SK-N-SH treated with all-trans-retinoic acid at 6 μM for 48 hours (cell line): ENCODE results near the gene LYPLA2.

ENCODE experiments used
- CSDC2 ChIP-seq: fragments of 250-450 bp; sonication (Bioruptor Pico); IDR thresholded peaks from 2 replicates; pipeline ENCODE4 v1.5.0; 2020; ENCODE audit warnings: mild to moderate bottlenecking, moderate library complexity
- CSRNP3 ChIP-seq: fragments of 250-450 bp; sonication (Bioruptor Pico); IDR thresholded peaks from 2 replicates; pipeline ENCODE4 v1.5.1; 2021; ENCODE audit warnings: mild to moderate bottlenecking, moderate library complexity

- TF ChIP-seq CSRNP3 = no peak
- no peak for TF ChIP-seq CSDC2
These were observed 10.4 kb downstream of the LYPLA2 start for GRCh38 chr1:23801338-23801748.
